HL-60 (cell line): ENCODE results near the gene ZNRF1.

ENCODE experiments used
- CTCF ChIP-seq: IDR thresholded peaks from one replicate; pipeline ENCODE4 v1.5.1; 2011; ENCODE audit warnings: low read length, control low read depth, inconsistent platforms; ENCODE audit not compliant: insufficient read depth
- GABPA ChIP-seq: IDR thresholded peaks from 2 replicates; pipeline ENCODE4 v1.6.1; 2012; ENCODE audit warnings: low read depth
- POLR2AphosphoS5 ChIP-seq: IDR thresholded peaks from 2 replicates; pipeline ENCODE4 v1.6.1; 2012; ENCODE audit warnings: low read depth
- REST ChIP-seq: IDR thresholded peaks from 2 replicates; pipeline ENCODE4 v1.6.1; 2012; ENCODE audit warnings: low read depth; ENCODE audit not compliant: insufficient replicate concordance
- SPI1 ChIP-seq: IDR thresholded peaks from 2 replicates; pipeline ENCODE4 v1.6.1; 2012; ENCODE audit warnings: low read depth, mild to moderate bottlenecking, borderline replicate concordance

GRCh38 chr16:75079346-75079926 is 80.6 kb downstream of the ZNRF1 start:
- TF ChIP-seq CTCF: no peak
- no peak for TF ChIP-seq REST
- no peak for TF ChIP-seq POLR2AphosphoS5
- TF ChIP-seq GABPA: no peak
- no peak for TF ChIP-seq SPI1
